Adrenal gland (tissue), 12 donors: Measurements from ENCODE around the gene DRC7. TPM values are rescaled to one million over a fixed set of nuclear protein-coding genes. Genes with fewer than 3 reads are reported as not detected.

Experiments used
- DNase-seq, 7 donors: peaks; one replicate each; pipeline ENCODE4 v3.0.0-alpha.2; 2019 to 2020
- H3K27ac ChIP-seq, 5 donors: fragments of 200-600 bp; sonication (generic) in 4 of 5; 1 replicate in 3 of 5; 2 replicates in 2 of 5; pipeline versions ENCODE4 v1.5.1 to v1.8.0; 2016 to 2020; ENCODE audit warnings: mild to moderate bottlenecking in 1 of 5
- H3K27me3 ChIP-seq: fragments of 200-600 bp; 2 replicates; pipeline ENCODE4 v1.8.0; 2021
- H3K36me3 ChIP-seq, 2 donors: fragments of 200-600 bp; replicated peaks in 1 of 2; 1 replicate in 1 of 2; 2 replicates in 1 of 2; pipeline versions ENCODE4 v1.5.1 to v1.8.0; 2018 to 2022
- H3K4me1 ChIP-seq, 2 donors: fragments of 200-600 bp; replicated peaks in 1 of 2; 1 replicate in 1 of 2; 2 replicates in 1 of 2; pipeline versions ENCODE4 v1.5.1 to v1.8.0; 2018 to 2021
- H3K4me3 ChIP-seq, 4 donors: fragments of 200-600 bp; sonication (generic) in 3 of 4; one replicate each; pipeline ENCODE4 v1.5.1; 2016 to 2018
- H3K9me3 ChIP-seq, 3 donors: fragments of 200-600 bp; sonication (generic) in 1 of 3; replicated peaks in 1 of 3; 1 replicate in 2 of 3; 2 replicates in 1 of 3; pipeline versions ENCODE4 v1.5.1 to v1.8.0; 2016 to 2021
- POLR2A ChIP-seq, 2 donors: fragments of 450-650 bp; IDR thresholded peaks; one replicate each; pipeline ENCODE4 v1.6.1; 2017; ENCODE audit warnings: antibody characterized with exemption in 2 of 2, mild to moderate bottlenecking in 2 of 2, moderate library complexity in 1 of 2
- WGBS, 4 donors: extraction: QIAGEN DNeasy Blood & Tissue Kit in 2 of 4; methylation state at CpG; one replicate each; pipeline versions ENCODE4 v1.1.5 to v1.1.7; 2013 to 2017; 5-methylcytosine and 5-hydroxymethylcytosine counted together
- intact Hi-C, 2 donors: fragments of 100-400 bp; cut with DNase I; formaldehyde crosslinking; loops; one replicate each; pipeline versions ENCODE4 v1.14.1 to v1.15.0; 2022 to 2023
- polyA plus RNA-seq, 3 donors: library from polyadenylated mRNA; stranded (reverse); fragments of 200-250 nt in 2 of 3; fragments of 350-450 nt in 1 of 3; fragmentation: Illumina TruSeq in 1 of 3; extraction: RNeasy Lipid Tissue Mini Kit (QIAGEN cat#74804) in 1 of 3; gene quantifications; one replicate each; pipeline ENCODE4 v1.2.3, GENCODE V29; 2013 to 2014
- total RNA-seq, 9 donors: library from RNA; depleted of rRNA in 4 of 9; stranded (reverse); fragments of >200 nt in 4 of 9; fragments of 120-200 nt in 1 of 9; fragmentation: NEBNext Ultra II Directional in 1 of 9; extraction: Animal tissue kit (Norgen Biotek cat#: 25700) in 1 of 9; gene quantifications; one replicate each; pipeline versions ENCODE4 v1.1.0 to v1.2.4, GENCODE V29; 2013 to 2023
- TF ChIP-seq, protein P1 (sequence below), 6 experiments: fragments of 450-650 bp in 4 of 6; fragments of 200-600 bp in 2 of 6; sonication (generic) in 1 of 6; IDR thresholded peaks; 1 replicate in 5 of 6; 2 replicates in 1 of 6; pipeline versions ENCODE4 v1.5.1 to v1.8.0; 2016 to 2021; ENCODE audit warnings: antibody characterized with exemption in 6 of 6, mild to moderate bottlenecking in 2 of 6, moderate library complexity in 1 of 6
- donor health status: healthy with polysubstance abuse.
- donor health status: Bipolar disorder and iron deficiency.
- donor health status: DM: yes; HTN: yes; CAD: no.
- donor health status: DM: no; HTN: no; CAD: no.
- donor health status: DM: no; HTN: no; CAD: no.
- donor health status: DM: yes; HTN: yes; CAD: no.

DRC7 gene
- total and polyA plus RNA-seq, 12 donors, result 0.03 to 0.72 (median 0.33) TPM; not detected in 9

DNA sequence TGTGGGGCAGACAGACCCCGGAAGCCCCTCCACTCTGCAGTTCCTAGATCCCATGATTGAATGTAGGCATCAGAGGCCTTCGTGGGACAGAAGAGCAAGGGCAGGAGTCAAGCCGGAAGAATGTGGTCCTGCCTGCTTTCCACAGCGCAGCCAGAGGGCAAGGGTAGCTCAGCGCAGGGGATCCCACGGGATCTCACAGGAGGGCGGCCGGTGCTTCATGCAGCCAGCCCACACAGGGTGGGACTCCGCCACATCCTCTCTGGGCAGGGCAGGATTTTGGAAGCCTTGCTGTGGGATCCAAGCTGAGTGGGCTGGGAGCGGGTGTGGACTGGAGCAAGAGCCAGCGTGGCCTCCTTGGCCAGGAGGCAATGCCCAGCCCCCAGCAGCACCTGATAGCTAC, 54.0 kb downstream of the DRC7 start:
- WGBS, 4 donors, result 81 to 92% (median 89%) methylated on average over 10 to 11 of the region's 11 CpGs
- Histone ChIP-seq H3K27me3 (no peaks in the 10 kb centered on the region), H3K36me3 (peaks cover 0 to 3% of the 10 kb centered on the region in 2 donors)

GRCh38 chr16:57749101-57749692, 54.6 kb downstream of the DRC7 start:
- no peak for DNase-seq
- Histone ChIP-seq H3K4me3 (no peak overlapping the region), H3K27me3 (no peaks in the 10 kb centered on the region), H3K4me1 (no peaks in the 10 kb centered on the region), H3K36me3 (peaks cover 0 to 3% of the 10 kb centered on the region in 2 donors), H3K9me3 (no peaks in the 10 kb centered on the region), H3K27ac (no peak overlapping the region)
- WGBS, 4 donors, result 89 to 99% (median 93%) methylated on average over 2 to 3 of the region's 3 CpGs
- intact Hi-C loops, result no loop called here
- TF ChIP-seq POLR2A (IDR thresholded peaks at IDR 0.05), result no peak
- TF ChIP-seq, protein P1, sequence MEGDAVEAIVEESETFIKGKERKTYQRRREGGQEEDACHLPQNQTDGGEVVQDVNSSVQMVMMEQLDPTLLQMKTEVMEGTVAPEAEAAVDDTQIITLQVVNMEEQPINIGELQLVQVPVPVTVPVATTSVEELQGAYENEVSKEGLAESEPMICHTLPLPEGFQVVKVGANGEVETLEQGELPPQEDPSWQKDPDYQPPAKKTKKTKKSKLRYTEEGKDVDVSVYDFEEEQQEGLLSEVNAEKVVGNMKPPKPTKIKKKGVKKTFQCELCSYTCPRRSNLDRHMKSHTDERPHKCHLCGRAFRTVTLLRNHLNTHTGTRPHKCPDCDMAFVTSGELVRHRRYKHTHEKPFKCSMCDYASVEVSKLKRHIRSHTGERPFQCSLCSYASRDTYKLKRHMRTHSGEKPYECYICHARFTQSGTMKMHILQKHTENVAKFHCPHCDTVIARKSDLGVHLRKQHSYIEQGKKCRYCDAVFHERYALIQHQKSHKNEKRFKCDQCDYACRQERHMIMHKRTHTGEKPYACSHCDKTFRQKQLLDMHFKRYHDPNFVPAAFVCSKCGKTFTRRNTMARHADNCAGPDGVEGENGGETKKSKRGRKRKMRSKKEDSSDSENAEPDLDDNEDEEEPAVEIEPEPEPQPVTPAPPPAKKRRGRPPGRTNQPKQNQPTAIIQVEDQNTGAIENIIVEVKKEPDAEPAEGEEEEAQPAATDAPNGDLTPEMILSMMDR (IDR thresholded peaks at IDR 0.05), result no peak

More for the DNA sequence above, 54.0 kb downstream of the DRC7 start:
- no peaks in the 10 kb centered on the region for H3K4me1 ChIP-seq
- no peaks in the 10 kb centered on the region for H3K9me3 ChIP-seq
- H3K27ac ChIP-seq, result no peak overlapping the region
- intact Hi-C loops, result no loop called here
- no peak for DNase-seq
- TF ChIP-seq, protein P1 (IDR thresholded peaks at IDR 0.05), result no peak
- no peak for TF ChIP-seq POLR2A (IDR thresholded peaks at IDR 0.05)
- no peak overlapping the region for H3K4me3 ChIP-seq

DNA sequence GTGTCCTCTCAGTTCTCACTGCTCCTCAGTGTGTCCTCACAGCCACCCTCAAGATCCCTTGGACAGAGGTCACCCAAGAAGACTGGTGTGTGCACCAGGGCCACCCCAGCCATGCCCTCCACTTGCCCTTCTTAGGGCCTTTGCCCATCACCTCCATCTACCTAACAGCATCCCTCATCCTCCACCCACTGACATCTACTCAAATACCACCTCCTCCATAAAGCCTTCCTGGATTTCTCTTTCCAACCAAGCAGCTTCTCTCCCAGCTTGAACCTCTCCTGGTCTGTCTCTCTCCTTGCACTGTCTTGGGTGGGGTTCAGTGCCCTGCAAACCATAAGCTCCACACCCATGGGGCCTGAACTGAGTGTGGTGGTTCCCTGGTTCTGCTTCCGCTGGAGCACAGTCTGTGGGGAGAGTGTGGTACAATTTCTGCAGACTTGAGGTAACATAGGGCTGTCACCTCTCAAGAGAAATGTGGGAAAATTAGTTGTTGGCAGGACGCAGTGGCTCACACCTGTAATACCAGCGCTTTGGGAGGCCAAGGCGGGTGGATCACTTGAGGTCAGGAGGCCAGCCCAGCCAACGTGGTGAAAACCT, 55.3 kb downstream of the DRC7 start:
- Histone ChIP-seq H3K27me3 (no peaks in the 10 kb centered on the region), H3K4me1 (no peaks in the 10 kb centered on the region), H3K9me3 (no peaks in the 10 kb centered on the region), H3K36me3 (peaks cover 0 to 3% of the 10 kb centered on the region in 2 donors), H3K27ac (no peak overlapping the region), H3K4me3 (no peak overlapping the region)
- DNase-seq, result no peak
- TF ChIP-seq, protein P1 (IDR thresholded peaks at IDR 0.05), result no peak
- TF ChIP-seq POLR2A (IDR thresholded peaks at IDR 0.05), result no peak
- intact Hi-C loops, result loop anchor here in 1 of 2 donors (5.0 kb wide), 1 partner anchor 242 kb away; no protein-coding TSS in a partner anchor
- 86 to 92% (median 91%) methylated on average over 5 of the region's 5 CpGs for WGBS, 4 donors

- no peaks in the 10 kb centered on the region for H3K9me3 ChIP-seq
- 90 to 96% (median 93%) methylated on average over 18 to 24 of the region's 24 CpGs for WGBS, 4 donors
- DNase-seq, result no peak
- H3K27me3 ChIP-seq, result no peaks in the 10 kb centered on the region
- TF ChIP-seq, protein P1 (IDR thresholded peaks at IDR 0.05), result no peak
- TF ChIP-seq POLR2A (IDR thresholded peaks at IDR 0.05), result no peak
- intact Hi-C loops, result loop anchor here in 1 of 2 donors (5.0 kb wide), 1 partner anchor 241 kb away; no protein-coding TSS in a partner anchor
- H3K4me3 ChIP-seq, result no peak overlapping the region
- peaks cover 0 to 3% of the 10 kb centered on the region in 2 donors for H3K36me3 ChIP-seq
- no peaks in the 10 kb centered on the region for H3K4me1 ChIP-seq
- no peak overlapping the region for H3K27ac ChIP-seq
These were observed 56.4 kb downstream of the DRC7 start for GRCh38 chr16:57750796-57751538.
